ENCODE data around the gene ETV6. TPM values are rescaled to one million over a fixed set of nuclear protein-coding genes. Genes with fewer than 3 reads are reported as not detected.

The ETV6 gene
- total and polyA plus RNA-seq, 9 of the 15 experiments (the other 6 are each of a cell fraction or from before 2014, with no cell fraction given): 0.81 to 12.7 (median 4.1) TPM

DNA sequence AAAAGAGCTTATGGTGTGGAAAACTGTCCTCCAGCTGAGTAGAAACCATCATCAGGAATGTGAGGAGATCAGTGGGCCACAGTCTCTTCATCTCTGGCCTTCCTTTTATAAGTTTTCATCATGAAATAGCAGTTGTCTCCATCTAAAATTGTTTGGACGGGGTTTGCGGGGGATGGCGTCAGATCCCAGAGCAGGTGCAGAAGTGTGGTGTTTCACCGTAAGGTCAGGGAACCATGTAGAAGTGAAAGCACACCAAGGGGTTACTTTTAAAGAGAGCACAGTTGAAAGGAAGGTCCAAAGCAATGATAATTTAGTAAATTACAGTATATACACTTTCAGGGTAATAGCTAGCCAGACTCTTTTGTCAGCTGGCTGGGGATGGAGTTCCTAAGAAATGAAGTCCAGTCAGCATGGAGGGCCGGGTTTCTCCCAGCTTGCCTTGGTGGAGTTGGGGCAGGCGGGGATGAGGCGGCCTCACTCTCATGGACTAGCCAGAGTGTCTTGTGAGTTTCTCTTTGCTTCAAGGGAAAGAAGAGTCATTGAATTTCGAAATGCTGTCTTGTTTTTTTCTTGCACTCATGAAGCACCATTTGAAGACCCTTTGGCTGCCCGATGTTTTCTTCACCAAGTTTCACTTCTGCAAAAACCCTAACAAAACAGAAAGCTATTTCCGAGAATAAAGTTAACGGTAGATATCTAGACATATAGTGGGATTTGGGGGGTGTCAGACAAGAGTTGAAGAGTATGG lies 100.6 kb downstream of the ETV6 start:
- in situ Hi-C loops (cut with MboI) (no loop called here), intact Hi-C loops (cut with micrococcal nuclease) (no loop called here)
- no peaks in the 10 kb centered on the region for H3K27me3 ChIP-seq (ENCODE audit: control insufficient read depth in 2 of 2, insufficient read depth in 2 of 2, low read length in 2 of 2)
- H3K79me2 ChIP-seq (ENCODE audit: control insufficient read depth, insufficient read depth, low read length): no peaks in the 10 kb centered on the region; the same call in 2 of the 3 replicates
- no peak overlapping the region for H3K4me2 ChIP-seq (ENCODE audit: insufficient read depth, low read length)
- no peak for DNase-seq (ENCODE audit: extremely low read depth in 1 of 4, low spot score in 3 of 4)
- TF ChIP-seq SMARCB1 (IDR thresholded peaks at IDR 0.05; ENCODE audit: insufficient read length, low read depth) (no peak), ZNF134 (CRISPR knock-in tag; conservative IDR thresholded peaks at IDR 0.05) (no peak), ETS2 (tag; IDR thresholded peaks at IDR 0.05; ENCODE audit: borderline replicate concordance, poor library complexity, severe bottlenecking) (no peak), GABPB2 (CRISPR knock-in tag; conservative IDR thresholded peaks at IDR 0.05) (no peak), LCOR (CRISPR knock-in tag; IDR thresholded peaks at IDR 0.05) (no peak), STAG1 (CRISPR knock-in tag; IDR thresholded peaks at IDR 0.05; ENCODE audit: borderline replicate concordance) (no peak), ZNF589 (CRISPR knock-in tag; IDR thresholded peaks at IDR 0.05; ENCODE audit: low read depth) (no peak)
- TF ChIP-seq, protein P1, sequence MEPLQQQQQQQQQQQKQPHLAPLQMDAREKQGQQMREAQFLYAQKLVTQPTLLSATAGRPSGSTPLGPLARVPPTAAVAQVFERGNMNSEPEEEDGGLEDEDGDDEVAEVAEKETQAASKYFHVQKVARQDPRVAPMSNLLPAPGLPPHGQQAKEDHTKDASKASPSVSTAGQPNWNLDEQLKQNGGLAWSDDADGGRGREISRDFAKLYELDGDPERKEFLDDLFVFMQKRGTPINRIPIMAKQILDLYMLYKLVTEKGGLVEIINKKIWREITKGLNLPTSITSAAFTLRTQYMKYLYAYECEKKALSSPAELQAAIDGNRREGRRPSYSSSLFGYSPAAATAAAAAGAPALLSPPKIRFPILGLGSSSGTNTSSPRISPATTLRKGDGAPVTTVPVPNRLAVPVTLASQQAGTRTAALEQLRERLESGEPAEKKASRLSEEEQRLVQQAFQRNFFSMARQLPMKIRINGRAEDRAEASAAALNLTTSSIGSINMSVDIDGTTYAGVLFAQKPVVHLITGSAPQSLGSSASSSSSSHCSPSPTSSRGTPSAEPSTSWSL (CRISPR knock-in tag; IDR thresholded peaks at IDR 0.05; ENCODE audit: borderline replicate concordance): no peak
- TF ChIP-seq, protein P2, sequence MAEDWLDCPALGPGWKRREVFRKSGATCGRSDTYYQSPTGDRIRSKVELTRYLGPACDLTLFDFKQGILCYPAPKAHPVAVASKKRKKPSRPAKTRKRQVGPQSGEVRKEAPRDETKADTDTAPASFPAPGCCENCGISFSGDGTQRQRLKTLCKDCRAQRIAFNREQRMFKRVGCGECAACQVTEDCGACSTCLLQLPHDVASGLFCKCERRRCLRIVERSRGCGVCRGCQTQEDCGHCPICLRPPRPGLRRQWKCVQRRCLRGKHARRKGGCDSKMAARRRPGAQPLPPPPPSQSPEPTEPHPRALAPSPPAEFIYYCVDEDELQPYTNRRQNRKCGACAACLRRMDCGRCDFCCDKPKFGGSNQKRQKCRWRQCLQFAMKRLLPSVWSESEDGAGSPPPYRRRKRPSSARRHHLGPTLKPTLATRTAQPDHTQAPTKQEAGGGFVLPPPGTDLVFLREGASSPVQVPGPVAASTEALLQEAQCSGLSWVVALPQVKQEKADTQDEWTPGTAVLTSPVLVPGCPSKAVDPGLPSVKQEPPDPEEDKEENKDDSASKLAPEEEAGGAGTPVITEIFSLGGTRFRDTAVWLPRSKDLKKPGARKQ (CRISPR knock-in tag; IDR thresholded peaks at IDR 0.05): no peak
- peaks cover 0 to 11% of the 10 kb centered on the region in 2 experiments; a peak in 2 of 5 replicates for H3K4me1 ChIP-seq (replicated peaks in 1 of 2; ENCODE audit: control insufficient read depth in 2 of 2, insufficient read depth in 2 of 2, low read length in 2 of 2)
- H3K4me3 ChIP-seq: no peak overlapping the region
- 82% methylated on average over 9 of the region's 11 CpGs for WGBS (ENCODE audit: insufficient coverage, low coverage, missing lambda C conversion rate)
- CTCF ChIA-PET (ENCODE audit: low intra/inter-chr PET ratio): no interaction called here
- BruUV-seq (replicated peaks): no TSS peak
- FAIRE-seq: no peak
- no peaks in the 10 kb centered on the region for H4K20me1 ChIP-seq (replicated peaks; ENCODE audit: control insufficient read depth, insufficient read depth, low read length)
- H3K9me1 ChIP-seq (ENCODE audit: control insufficient read depth, insufficient read depth, low read length): no peaks in the 10 kb centered on the region
- H3K9ac ChIP-seq (ENCODE audit: insufficient read depth in 1 of 2, low read depth in 2 of 2, low read length in 2 of 2): no peak overlapping the region
- H2AFZ ChIP-seq (ENCODE audit: low read depth, low read length): no peak overlapping the region
- H3K36me3 ChIP-seq (ENCODE audit: control insufficient read depth, insufficient read depth, low read length): no peaks in the 10 kb centered on the region
- no peak for ATAC-seq
- H3K9me3 ChIP-seq (replicated peaks; ENCODE audit: control insufficient read depth, insufficient read depth, low read depth, low read length): no peaks in the 10 kb centered on the region
- POLR2A ChIA-PET: no interaction called here
- H3K27ac ChIP-seq (ENCODE audit: extremely low read depth, low read depth, low read length): no peak overlapping the region
